KMS-11 (cell line): Measurements from ENCODE around the gene MOSMO.

Experiments used
- H2AFZ ChIP-seq: fragments of 200-600 bp; sonication (generic); 2 replicates; pipeline ENCODE4 v1.6.1; 2016; ENCODE audit warnings: antibody characterized with exemption, mixed run types, low read depth
- H3K27ac ChIP-seq: fragments of 200-600 bp; sonication (generic); 2 replicates; pipeline ENCODE4 v1.6.1; 2016; ENCODE audit warnings: mild to moderate bottlenecking, mixed run types
- H3K27me3 ChIP-seq: fragments of 200-600 bp; sonication (generic); 2 replicates; pipeline ENCODE4 v1.6.1; 2017; ENCODE audit warnings: mild to moderate bottlenecking, low read depth, mixed run types, moderate library complexity; ENCODE audit not compliant: insufficient read depth
- H3K36me3 ChIP-seq: fragments of 200-600 bp; sonication (generic); 2 replicates; pipeline ENCODE4 v1.6.1; 2017; ENCODE audit warnings: mild to moderate bottlenecking, mixed run types; ENCODE audit not compliant: insufficient read depth
- H3K4me1 ChIP-seq: fragments of 200-600 bp; sonication (generic); 2 replicates; pipeline ENCODE4 v1.6.1; 2016; ENCODE audit warnings: mild to moderate bottlenecking, low read depth, mixed run types; ENCODE audit not compliant: poor library complexity, severe bottlenecking
- H3K4me2 ChIP-seq: fragments of 200-600 bp; sonication (generic); 2 replicates; pipeline ENCODE4 v1.7.0; 2016; ENCODE audit warnings: mild to moderate bottlenecking, mixed run types
- H3K4me3 ChIP-seq: fragments of 200-600 bp; sonication (generic); IDR thresholded peaks from 2 replicates; pipeline ENCODE4 v1.6.1; 2017; ENCODE audit warnings: low read depth, low read length, mixed read lengths; ENCODE audit not compliant: insufficient read depth
- H3K79me2 ChIP-seq: fragments of 200-600 bp; sonication (generic); 2 replicates; pipeline ENCODE4 v1.6.1; 2016; ENCODE audit warnings: low read depth, mixed run types; ENCODE audit not compliant: insufficient read depth
- H3K9ac ChIP-seq: fragments of 200-600 bp; sonication (generic); 2 replicates; pipeline ENCODE4 v1.6.1; 2016; ENCODE audit warnings: mild to moderate bottlenecking, mixed run types
- H4K20me1 ChIP-seq: fragments of 200-600 bp; sonication (generic); 2 replicates; pipeline ENCODE4 v1.6.1; 2016; ENCODE audit warnings: mild to moderate bottlenecking, mixed run types; ENCODE audit not compliant: insufficient read depth
- CTCF ChIP-seq: fragments of 200-600 bp; sonication (generic); conservative IDR thresholded peaks from 2 replicates; pipeline ENCODE4 v1.6.1; 2017; ENCODE audit warnings: low read depth, mild to moderate bottlenecking, antibody characterized with exemption, low read length, moderate library complexity, mixed read lengths

The MOSMO gene

GRCh38 chr16:22007509-22008214 is at the start of gene MOSMO:
Gene MOSMO (plus strand): TSS chr16:22008111. CDS start chr16:22008302, 191 bp downstream.
- Histone ChIP-seq H3K27me3 (no peaks in the 10 kb centered on the region), H3K36me3 (no peaks in the 10 kb centered on the region), H3K4me2 (peak within 1 kb of the TSS; percentile 70), H3K79me2 (peaks cover 27% of the 10 kb centered on the region; the same call in 1 of the 2 replicates), H4K20me1 (no peaks in the 10 kb centered on the region), H3K9ac (peak within 1 kb of the TSS; percentile 80), H3K4me3 (peak within 1 kb of the TSS; percentile 52), H3K27ac (peak within 1 kb of the TSS; percentile 37), H2AFZ (peak within 1 kb of the TSS; percentile 100), H3K4me1 (peaks cover 15% of the 10 kb centered on the region)
- no peak for TF ChIP-seq CTCF

GRCh38 chr16:21959050-21959449 is 48.9 kb upstream of the MOSMO start:
- Histone ChIP-seq H3K4me2 (no peak overlapping the region), H2AFZ (no peak overlapping the region), H3K79me2 (peaks cover 30% of the 10 kb centered on the region), H3K36me3 (peaks cover 12% of the 10 kb centered on the region; the same call in 1 of the 2 replicates), H3K4me3 (no peak overlapping the region), H4K20me1 (no peaks in the 10 kb centered on the region), H3K27me3 (no peaks in the 10 kb centered on the region), H3K9ac (no peak overlapping the region), H3K27ac (no peak overlapping the region), H3K4me1 (peaks cover 23% of the 10 kb centered on the region)
- no peak for TF ChIP-seq CTCF

- no peak for TF ChIP-seq CTCF
- Histone ChIP-seq H3K27ac (no peak overlapping the region), H3K4me1 (peaks cover 6% of the 10 kb centered on the region), H4K20me1 (no peaks in the 10 kb centered on the region), H3K79me2 (no peaks in the 10 kb centered on the region), H2AFZ (no peak overlapping the region), H3K27me3 (no peaks in the 10 kb centered on the region), H3K4me3 (no peak overlapping the region), H3K36me3 (peaks cover 24% of the 10 kb centered on the region; the same call in 1 of the 2 replicates), H3K9ac (no peak overlapping the region), H3K4me2 (no peak overlapping the region)
These were observed 45.4 kb upstream of the MOSMO start for GRCh38 chr16:21962475-21962874.

- Histone ChIP-seq H4K20me1 (no peaks in the 10 kb centered on the region), H3K36me3 (peaks cover 25% of the 10 kb centered on the region; the same call in 1 of the 2 replicates), H3K4me1 (peaks cover 6% of the 10 kb centered on the region), H2AFZ (no peak overlapping the region), H3K9ac (no peak overlapping the region), H3K79me2 (no peaks in the 10 kb centered on the region), H3K27ac (no peak overlapping the region), H3K27me3 (no peaks in the 10 kb centered on the region), H3K4me3 (no peak overlapping the region), H3K4me2 (no peak overlapping the region)
- TF ChIP-seq CTCF: no peak
These were observed 44.0 kb upstream of the MOSMO start for GRCh38 chr16:21963887-21964286.
